ENCODE results near the gene CD160.

The CD160 gene

GRCh38 chr1:145788580-145788979 is 69.3 kb downstream of the CD160 start:
- Histone ChIP-seq H3K79me2 (no peaks in the 10 kb centered on the region), H3K27ac (no peak overlapping the region), H3K27me3 (ENCODE audit: control insufficient read depth, insufficient read depth, low read length) (no peaks in the 10 kb centered on the region), H3K4me3 (ENCODE audit: low read depth, low read length) (no peak overlapping the region), H3K9ac (no peak overlapping the region), H3K9me3 (ENCODE audit: control insufficient read depth, low read length) (no peaks in the 10 kb centered on the region), H3K4me2 (ENCODE audit: low read length) (no peak overlapping the region), H3K4me1 (no peaks in the 10 kb centered on the region), H2AFZ (no peak overlapping the region), H3K36me3 (ENCODE audit: control insufficient read depth, insufficient read depth, low read length) (no peaks in the 10 kb centered on the region)
- TF ChIP-seq CTCF (IDR thresholded peaks at IDR 0.05) = no peak

Data from parathyroid adenoma (tissue), 2 donors.